Neuronal stem cell (in vitro differentiated cells): Measurements from ENCODE around the gene CDC6.

Experiments
- DNase-seq: peaks from one replicate; pipeline ENCODE4 v3.0.0-alpha.2; 2013; ENCODE audit warnings: low spot score
- H2AFZ ChIP-seq: one replicate; pipeline ENCODE4 v1.6.1; 2013; ENCODE audit warnings: mild to moderate bottlenecking, low read length, inconsistent platforms
- H2AK5ac ChIP-seq: 2 replicates; pipeline ENCODE4 v1.6.1; 2013; ENCODE audit warnings: low read depth, mild to moderate bottlenecking, inconsistent platforms, low read length, moderate library complexity, mixed read lengths
- H2BK120ac ChIP-seq: 2 replicates; pipeline ENCODE4 v1.6.1; 2013; ENCODE audit warnings: low read depth, mild to moderate bottlenecking, inconsistent platforms, low read length, moderate library complexity, mixed read lengths
- H2BK12ac ChIP-seq: one replicate; pipeline ENCODE4 v1.6.1; 2013; ENCODE audit warnings: low read length, inconsistent platforms
- H2BK15ac ChIP-seq: 2 replicates; pipeline ENCODE4 v1.6.1; 2013; ENCODE audit warnings: mild to moderate bottlenecking, low read length, inconsistent platforms, mixed read lengths
- H2BK5ac ChIP-seq: one replicate; pipeline ENCODE4 v1.6.1; 2013; ENCODE audit warnings: inconsistent platforms, mild to moderate bottlenecking, low read length, moderate library complexity
- H3K14ac ChIP-seq: one replicate; pipeline ENCODE4 v1.6.1; 2013; ENCODE audit warnings: low read length, inconsistent platforms
- H3K18ac ChIP-seq: 2 replicates; pipeline ENCODE4 v1.6.1; 2013; ENCODE audit warnings: low read length, inconsistent platforms
- H3K23ac ChIP-seq: 2 replicates; pipeline ENCODE4 v1.6.1; 2013; ENCODE audit warnings: low read depth, mild to moderate bottlenecking, mixed read lengths, low read length, inconsistent platforms; ENCODE audit not compliant: poor library complexity
- H3K27ac ChIP-seq: replicated peaks from 3 replicates; pipeline ENCODE4 v1.5.1; 2013; ENCODE audit warnings: low read length, inconsistent platforms
- H3K27me3 ChIP-seq, 3 experiments: 2 replicates each; pipeline ENCODE4 v1.6.1; 2013; ENCODE audit warnings: low read length in 3 of 3, mild to moderate bottlenecking in 2 of 3, inconsistent platforms in 1 of 3, low read depth in 1 of 3, mixed read lengths in 1 of 3, moderate library complexity in 1 of 3; ENCODE audit not compliant: control insufficient read depth in 3 of 3, insufficient read depth in 3 of 3
- H3K36me3 ChIP-seq, 2 donors: replicated peaks in 1 of 2; 2 replicates each; pipeline ENCODE4 v1.6.1; 2013; ENCODE audit warnings: low read length in 2 of 2; ENCODE audit not compliant: control insufficient read depth in 2 of 2, insufficient read depth in 2 of 2
- H3K4ac ChIP-seq: 2 replicates; pipeline ENCODE4 v1.6.1; 2013; ENCODE audit warnings: inconsistent platforms, mild to moderate bottlenecking, low read length, moderate library complexity
- H3K4me1 ChIP-seq, 2 donors: 1 replicate in 1 of 2; 2 replicates in 1 of 2; pipeline ENCODE4 v1.6.1; 2013; ENCODE audit warnings: low read length in 2 of 2, low read depth in 1 of 2; ENCODE audit not compliant: control insufficient read depth in 2 of 2, insufficient read depth in 1 of 2
- H3K4me2 ChIP-seq: one replicate; pipeline ENCODE4 v1.6.1; 2013; ENCODE audit warnings: mild to moderate bottlenecking, low read length, inconsistent platforms; ENCODE audit not compliant: insufficient read depth, poor library complexity, severe bottlenecking
- H3K4me3 ChIP-seq, 2 donors: 2 replicates each; pipeline ENCODE4 v1.5.1; 2013; ENCODE audit warnings: low read length in 2 of 2, mild to moderate bottlenecking in 2 of 2, inconsistent platforms in 1 of 2, moderate library complexity in 1 of 2
- H3K79me1 ChIP-seq: one replicate; pipeline ENCODE4 v1.6.1; 2013; ENCODE audit warnings: low read depth, mild to moderate bottlenecking, inconsistent platforms, low read length, moderate library complexity
- H3K9ac ChIP-seq: one replicate; pipeline ENCODE4 v1.6.1; 2013; ENCODE audit warnings: mild to moderate bottlenecking, low read depth, low read length, inconsistent platforms; ENCODE audit not compliant: poor library complexity
- H3K9me3 ChIP-seq, 2 donors: replicated peaks in 1 of 2; 2 replicates each; pipeline versions ENCODE3 to v1.6.1; 2013; ENCODE audit warnings: low read length in 2 of 2, mild to moderate bottlenecking in 2 of 2, inconsistent platforms in 1 of 2, low read depth in 1 of 2, mixed read lengths in 1 of 2, moderate library complexity in 1 of 2; ENCODE audit not compliant: control insufficient read depth in 2 of 2, insufficient read depth in 1 of 2
- H4K8ac ChIP-seq: one replicate; pipeline ENCODE4 v1.6.1; 2013; ENCODE audit warnings: low read depth, mild to moderate bottlenecking, inconsistent platforms, low read length, moderate library complexity
- H4K91ac ChIP-seq: one replicate; pipeline ENCODE4 v1.6.1; 2013; ENCODE audit warnings: low read length, low read depth, mild to moderate bottlenecking, inconsistent platforms; ENCODE audit not compliant: poor library complexity
- WGBS, 2 donors: extraction: QIAGEN DNeasy Blood & Tissue Kit; methylation state at CpG; one replicate each; pipeline ENCODE4 v1.1.7; 2013; ENCODE audit warnings: missing lambda C conversion rate in 2 of 2, mixed read lengths in 1 of 2; ENCODE audit not compliant: insufficient read length in 2 of 2, insufficient replicate concordance in 1 of 2; ENCODE audit errors: extremely low coverage in 2 of 2; 5-methylcytosine and 5-hydroxymethylcytosine counted together

Gene CDC6

GRCh38 chr17:40338058-40338457, 50.4 kb downstream of the CDC6 start:
- peaks cover 19 to 20% of the 10 kb centered on the region in 2 donors for H3K4me1 ChIP-seq
- peaks cover 0 to 2% of the 10 kb centered on the region in 2 donors for H3K9me3 ChIP-seq
- no peak overlapping the region for H2AFZ ChIP-seq
- H2BK120ac ChIP-seq = no peak overlapping the region
- no peak overlapping the region for H3K23ac ChIP-seq
- no peak overlapping the region for H3K4me2 ChIP-seq
- H3K18ac ChIP-seq = no peak overlapping the region
- peaks cover 5% of the 10 kb centered on the region for H3K79me1 ChIP-seq
- H3K4me3 ChIP-seq = no peak overlapping the region
- H3K27ac ChIP-seq = no peak overlapping the region
- no peak overlapping the region for H3K4ac ChIP-seq
- H2BK5ac ChIP-seq = no peak overlapping the region
- no peak overlapping the region for H3K14ac ChIP-seq
- no peak overlapping the region for H4K8ac ChIP-seq
- H2BK12ac ChIP-seq = no peak overlapping the region
- H2AK5ac ChIP-seq = peak overlapping the region; percentile 19
- no peak overlapping the region for H2BK15ac ChIP-seq
- no peak overlapping the region for H4K91ac ChIP-seq
- peaks cover 0 to 10% (median 2%) of the 10 kb centered on the region in 3 experiments for H3K27me3 ChIP-seq
- no CpG with 5 or more reads among the region's 5 CpGs for WGBS, 2 donors
- DNase-seq = no peak
- no peak overlapping the region for H3K9ac ChIP-seq
- H3K36me3 ChIP-seq = peaks cover 0 to 2% of the 10 kb centered on the region in 2 donors

- H3K18ac ChIP-seq = peak overlapping the region; percentile 17
- no peak for DNase-seq
- no peak overlapping the region for H2BK12ac ChIP-seq
- no peak overlapping the region for H3K14ac ChIP-seq
- WGBS, 2 donors = no CpG with 5 or more reads among the region's 13 CpGs
- no peak overlapping the region for H2AK5ac ChIP-seq
- no peak overlapping the region for H4K8ac ChIP-seq
- no peak overlapping the region for H3K4me2 ChIP-seq
- no peak overlapping the region for H3K9ac ChIP-seq
- H3K4me1 ChIP-seq = peaks cover 28 to 30% of the 10 kb centered on the region in 2 donors
- H3K27ac ChIP-seq = no peak overlapping the region
- no peak overlapping the region for H3K23ac ChIP-seq
- no peak overlapping the region for H3K4ac ChIP-seq
- H3K79me1 ChIP-seq = peaks cover 5% of the 10 kb centered on the region
- H3K4me3 ChIP-seq = no peak overlapping the region
- peak overlapping the region; percentile 39 for H2BK5ac ChIP-seq
- peaks cover 0 to 2% of the 10 kb centered on the region in 2 donors for H3K9me3 ChIP-seq
- H4K91ac ChIP-seq = no peak overlapping the region
- H2BK120ac ChIP-seq = no peak overlapping the region
- no peak overlapping the region for H2BK15ac ChIP-seq
- H3K36me3 ChIP-seq = peaks cover 0 to 2% of the 10 kb centered on the region in 2 donors
- H2AFZ ChIP-seq = no peak overlapping the region
- peaks cover 0 to 15% (median 2%) of the 10 kb centered on the region in 3 experiments for H3K27me3 ChIP-seq
These were observed 51.4 kb downstream of the CDC6 start for GRCh38 chr17:40338941-40339649.

GRCh38 chr17:40340327-40340726, 52.6 kb downstream of the CDC6 start:
- Histone ChIP-seq H3K27me3 (peaks cover 0 to 15% (median 2%) of the 10 kb centered on the region in 3 experiments), H2AFZ (no peak overlapping the region), H2AK5ac (no peak overlapping the region), H3K18ac (no peak overlapping the region), H3K9ac (no peak overlapping the region), H2BK15ac (no peak overlapping the region), H3K36me3 (peaks cover 0 to 2% of the 10 kb centered on the region in 2 donors), H4K91ac (no peak overlapping the region), H4K8ac (no peak overlapping the region), H3K14ac (no peak overlapping the region), H3K4me1 (peaks cover 31 to 32% of the 10 kb centered on the region in 2 donors), H2BK120ac (no peak overlapping the region), H3K4me2 (no peak overlapping the region), H3K27ac (no peak overlapping the region), H3K79me1 (peaks cover 5% of the 10 kb centered on the region), H3K23ac (no peak overlapping the region), H3K4ac (no peak overlapping the region), H2BK5ac (no peak overlapping the region), H3K4me3 (peak overlapping the region in 1 of 2 donors; percentile 56), H2BK12ac (no peak overlapping the region), H3K9me3 (peaks cover 0 to 2% of the 10 kb centered on the region in 2 donors)
- WGBS, 2 donors = no CpG with 5 or more reads among the region's 1 CpG
- DNase-seq = no peak
